Epithelial cell of esophagus (primary cell): ENCODE data around the gene CMTM4.

Experiments used
- DNase-seq: peaks from one replicate; pipeline ENCODE4 v3.0.0; 2010; ENCODE audit warnings: low read depth
- H3K4me3 ChIP-seq: 2 replicates; pipeline ENCODE4 v1.5.1; 2011; ENCODE audit warnings: mild to moderate bottlenecking, low read length, control low read depth
- CTCF ChIP-seq: IDR thresholded peaks from 2 replicates; pipeline ENCODE4 v1.5.1; 2011; ENCODE audit warnings: low read depth, mild to moderate bottlenecking, low read length, control low read depth, inconsistent platforms; ENCODE audit not compliant: insufficient read depth; ENCODE audit errors: missing control alignments

The CMTM4 gene

GRCh38 chr16:66661210-66661560 lies 35.4 kb downstream of the CMTM4 start:
- no peak overlapping the region for H3K4me3 ChIP-seq
- no peak for DNase-seq
- no peak for TF ChIP-seq CTCF

- DNase-seq = peak; percentile 82
- peak; percentile 38 for TF ChIP-seq CTCF
- H3K4me3 ChIP-seq = no peak overlapping the region
Measured at GRCh38 chr16:66660422-66661209, 35.9 kb downstream of the CMTM4 start.

GRCh38 chr16:66658860-66659190 lies 37.7 kb downstream of the CMTM4 start:
- H3K4me3 ChIP-seq = no peak overlapping the region
- no peak for TF ChIP-seq CTCF
- DNase-seq = no peak

DNA sequence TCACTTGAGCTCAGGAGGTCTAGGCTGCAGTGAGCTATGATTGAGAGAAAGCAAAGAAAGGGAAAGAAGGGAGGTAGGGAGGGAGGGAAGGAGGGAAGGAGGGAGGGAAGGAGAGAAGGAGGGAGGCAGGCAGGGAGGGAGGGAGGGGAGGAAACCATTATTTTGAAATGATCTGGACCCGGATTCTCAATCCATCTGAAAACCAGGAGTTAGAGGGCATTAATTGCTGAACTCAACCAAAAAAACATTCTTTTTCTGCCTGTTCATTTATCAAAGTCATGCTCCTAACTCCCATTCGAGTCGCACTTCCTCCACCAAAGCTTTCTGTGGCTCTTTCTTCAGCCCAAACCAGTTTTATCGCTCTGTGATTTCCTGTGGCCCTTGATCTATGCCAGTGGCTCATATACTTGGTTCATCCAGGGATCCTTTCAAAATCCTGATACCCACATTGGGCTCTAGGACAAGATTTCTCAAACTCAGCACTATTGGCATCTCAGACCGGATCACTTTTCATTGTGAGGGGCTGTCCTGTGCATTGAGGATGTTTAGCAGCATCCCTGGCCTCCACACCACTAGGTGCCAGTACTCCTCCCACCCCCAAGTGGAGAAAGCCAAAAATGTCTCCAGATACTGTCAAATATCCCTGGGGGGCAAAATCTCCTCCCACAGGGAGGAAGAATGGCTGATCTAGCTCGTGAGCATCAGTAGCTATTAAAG lies 38.2 kb downstream of the CMTM4 start:
- H3K4me3 ChIP-seq = no peak overlapping the region
- no peak for TF ChIP-seq CTCF
- no peak for DNase-seq

DNA sequence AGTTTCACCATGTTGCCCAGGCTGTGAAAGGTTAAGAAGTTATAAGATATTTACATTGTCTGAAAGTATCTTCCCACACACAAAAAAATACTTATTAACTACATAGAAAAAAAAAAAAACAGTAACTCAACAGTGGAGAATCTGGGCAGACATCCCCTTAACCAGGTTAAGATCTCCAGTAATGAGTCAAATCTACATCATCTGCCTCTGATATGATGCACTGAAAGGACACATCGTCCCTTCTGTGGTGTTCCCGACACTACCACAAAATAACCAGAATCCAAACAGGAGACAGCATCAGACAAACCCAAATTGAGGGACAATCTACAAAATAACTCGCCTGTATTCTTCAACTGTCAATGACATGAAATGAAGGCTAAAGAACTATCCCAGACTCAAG lies 40.0 kb downstream of the CMTM4 start:
- TF ChIP-seq CTCF = no peak
- H3K4me3 ChIP-seq = no peak overlapping the region
- DNase-seq = no peak

GRCh38 chr16:66653581-66654350 lies 42.8 kb downstream of the CMTM4 start:
- no peak overlapping the region for H3K4me3 ChIP-seq
- DNase-seq = peak; percentile 58
- TF ChIP-seq CTCF = no peak
